HL-60 (cell line): ENCODE measurements around the gene WT1.

Source experiments
- GABPA ChIP-seq: IDR thresholded peaks from 2 replicates; pipeline ENCODE4 v1.6.1; 2012; ENCODE audit warnings: low read depth
- POLR2AphosphoS5 ChIP-seq: IDR thresholded peaks from 2 replicates; pipeline ENCODE4 v1.6.1; 2012; ENCODE audit warnings: low read depth
- SPI1 ChIP-seq: IDR thresholded peaks from 2 replicates; pipeline ENCODE4 v1.6.1; 2012; ENCODE audit warnings: low read depth, mild to moderate bottlenecking, borderline replicate concordance
- TF ChIP-seq, protein P1 (sequence below): IDR thresholded peaks from one replicate; pipeline ENCODE4 v1.5.1; 2011; ENCODE audit warnings: low read length, control low read depth, inconsistent platforms; ENCODE audit not compliant: insufficient read depth
- TF ChIP-seq, protein P2 (sequence below): IDR thresholded peaks from 2 replicates; pipeline ENCODE4 v1.6.1; 2012; ENCODE audit warnings: low read depth; ENCODE audit not compliant: insufficient replicate concordance

DNA sequence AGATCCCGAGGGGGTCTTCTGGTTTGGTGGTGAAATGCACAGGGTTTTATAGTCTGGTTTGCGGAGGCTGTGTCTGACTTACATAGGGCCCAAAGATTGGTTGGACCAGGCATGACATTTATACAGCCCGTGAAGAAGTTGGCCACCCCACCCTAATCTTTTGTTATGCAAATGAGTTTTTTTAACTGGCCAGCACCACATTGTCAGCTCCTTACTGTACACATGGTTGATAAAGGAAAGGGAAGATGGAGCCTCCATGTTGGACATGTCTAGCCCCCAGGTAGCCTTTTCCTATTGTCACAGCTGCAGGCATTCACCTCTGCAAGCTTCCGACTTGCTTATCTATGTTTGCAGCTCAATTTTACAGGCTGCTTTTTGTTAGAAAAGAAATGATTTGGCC lies 70.1 kb downstream of the WT1 start:
- TF ChIP-seq, protein P1, sequence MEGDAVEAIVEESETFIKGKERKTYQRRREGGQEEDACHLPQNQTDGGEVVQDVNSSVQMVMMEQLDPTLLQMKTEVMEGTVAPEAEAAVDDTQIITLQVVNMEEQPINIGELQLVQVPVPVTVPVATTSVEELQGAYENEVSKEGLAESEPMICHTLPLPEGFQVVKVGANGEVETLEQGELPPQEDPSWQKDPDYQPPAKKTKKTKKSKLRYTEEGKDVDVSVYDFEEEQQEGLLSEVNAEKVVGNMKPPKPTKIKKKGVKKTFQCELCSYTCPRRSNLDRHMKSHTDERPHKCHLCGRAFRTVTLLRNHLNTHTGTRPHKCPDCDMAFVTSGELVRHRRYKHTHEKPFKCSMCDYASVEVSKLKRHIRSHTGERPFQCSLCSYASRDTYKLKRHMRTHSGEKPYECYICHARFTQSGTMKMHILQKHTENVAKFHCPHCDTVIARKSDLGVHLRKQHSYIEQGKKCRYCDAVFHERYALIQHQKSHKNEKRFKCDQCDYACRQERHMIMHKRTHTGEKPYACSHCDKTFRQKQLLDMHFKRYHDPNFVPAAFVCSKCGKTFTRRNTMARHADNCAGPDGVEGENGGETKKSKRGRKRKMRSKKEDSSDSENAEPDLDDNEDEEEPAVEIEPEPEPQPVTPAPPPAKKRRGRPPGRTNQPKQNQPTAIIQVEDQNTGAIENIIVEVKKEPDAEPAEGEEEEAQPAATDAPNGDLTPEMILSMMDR, result no peak
- TF ChIP-seq POLR2AphosphoS5 (no peak), SPI1 (no peak), GABPA (no peak)
- TF ChIP-seq, protein P2, sequence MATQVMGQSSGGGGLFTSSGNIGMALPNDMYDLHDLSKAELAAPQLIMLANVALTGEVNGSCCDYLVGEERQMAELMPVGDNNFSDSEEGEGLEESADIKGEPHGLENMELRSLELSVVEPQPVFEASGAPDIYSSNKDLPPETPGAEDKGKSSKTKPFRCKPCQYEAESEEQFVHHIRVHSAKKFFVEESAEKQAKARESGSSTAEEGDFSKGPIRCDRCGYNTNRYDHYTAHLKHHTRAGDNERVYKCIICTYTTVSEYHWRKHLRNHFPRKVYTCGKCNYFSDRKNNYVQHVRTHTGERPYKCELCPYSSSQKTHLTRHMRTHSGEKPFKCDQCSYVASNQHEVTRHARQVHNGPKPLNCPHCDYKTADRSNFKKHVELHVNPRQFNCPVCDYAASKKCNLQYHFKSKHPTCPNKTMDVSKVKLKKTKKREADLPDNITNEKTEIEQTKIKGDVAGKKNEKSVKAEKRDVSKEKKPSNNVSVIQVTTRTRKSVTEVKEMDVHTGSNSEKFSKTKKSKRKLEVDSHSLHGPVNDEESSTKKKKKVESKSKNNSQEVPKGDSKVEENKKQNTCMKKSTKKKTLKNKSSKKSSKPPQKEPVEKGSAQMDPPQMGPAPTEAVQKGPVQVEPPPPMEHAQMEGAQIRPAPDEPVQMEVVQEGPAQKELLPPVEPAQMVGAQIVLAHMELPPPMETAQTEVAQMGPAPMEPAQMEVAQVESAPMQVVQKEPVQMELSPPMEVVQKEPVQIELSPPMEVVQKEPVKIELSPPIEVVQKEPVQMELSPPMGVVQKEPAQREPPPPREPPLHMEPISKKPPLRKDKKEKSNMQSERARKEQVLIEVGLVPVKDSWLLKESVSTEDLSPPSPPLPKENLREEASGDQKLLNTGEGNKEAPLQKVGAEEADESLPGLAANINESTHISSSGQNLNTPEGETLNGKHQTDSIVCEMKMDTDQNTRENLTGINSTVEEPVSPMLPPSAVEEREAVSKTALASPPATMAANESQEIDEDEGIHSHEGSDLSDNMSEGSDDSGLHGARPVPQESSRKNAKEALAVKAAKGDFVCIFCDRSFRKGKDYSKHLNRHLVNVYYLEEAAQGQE, result no peak
